Measurements from ENCODE around the gene TAS2R30. TPM values are rescaled to one million over a fixed set of nuclear protein-coding genes. Genes with fewer than 3 reads are reported as not detected.

Gene TAS2R30
- 0.51 TPM for polyA plus RNA-seq (2012; ENCODE audit: missing spikeins)

GRCh38 chr12:11134305-11134704 is at the start of gene TAS2R30:
Gene TAS2R30 (minus strand): TSS chr12:11134644. CDS start chr12:11134244, 400 bp downstream.
- FAIRE-seq, result no peak
- TF ChIP-seq POLR2AphosphoS5 (IDR thresholded peaks at IDR 0.05; ENCODE audit: low read depth, low read length), result no peak
- TF ChIP-seq POLR2A (IDR thresholded peaks at IDR 0.05; ENCODE audit: low read depth, low read length), result no peak
- no peak for DNase-seq (ENCODE audit: insufficient read length)

GRCh38 chr12:11183011-11183410 is 48.6 kb upstream of the TAS2R30 start:
- no peak for DNase-seq (ENCODE audit: insufficient read length)

GRCh38 chr12:11182529-11182928 is 48.1 kb upstream of the TAS2R30 start:
- FAIRE-seq, result no peak
- no peak for DNase-seq (ENCODE audit: insufficient read length)
- TF ChIP-seq POLR2A (IDR thresholded peaks at IDR 0.05; ENCODE audit: low read depth, low read length) (no peak), TAF1 (IDR thresholded peaks at IDR 0.05; ENCODE audit: borderline replicate concordance, low read depth, low read length) (no peak), POLR2AphosphoS5 (IDR thresholded peaks at IDR 0.05; ENCODE audit: low read depth, low read length) (no peak)

More at GRCh38 chr12:11183011-11183410, 48.6 kb upstream of the TAS2R30 start:
- TF ChIP-seq POLR2A (IDR thresholded peaks at IDR 0.05; ENCODE audit: low read depth, low read length) (no peak), TAF1 (IDR thresholded peaks at IDR 0.05; ENCODE audit: borderline replicate concordance, low read depth, low read length) (no peak), POLR2AphosphoS5 (IDR thresholded peaks at IDR 0.05; ENCODE audit: low read depth, low read length) (no peak)
- no peak for FAIRE-seq

- no peak for TF ChIP-seq POLR2AphosphoS5 (IDR thresholded peaks at IDR 0.05; ENCODE audit: low read depth, low read length)
- no peak for TF ChIP-seq TAF1 (IDR thresholded peaks at IDR 0.05; ENCODE audit: borderline replicate concordance, low read depth, low read length)
- TF ChIP-seq POLR2A (IDR thresholded peaks at IDR 0.05; ENCODE audit: low read depth, low read length), result no peak
- FAIRE-seq, result no peak
Measured at GRCh38 chr12:11178250-11178649, 43.8 kb upstream of the TAS2R30 start.

GRCh38 chr12:11174022-11174421 is 39.6 kb upstream of the TAS2R30 start:
- TF ChIP-seq TAF1 (IDR thresholded peaks at IDR 0.05; ENCODE audit: borderline replicate concordance, low read depth, low read length) (no peak), POLR2AphosphoS5 (IDR thresholded peaks at IDR 0.05; ENCODE audit: low read depth, low read length) (no peak), POLR2A (IDR thresholded peaks at IDR 0.05; ENCODE audit: low read depth, low read length) (no peak)
- DNase-seq (ENCODE audit: insufficient read length) (no peak), FAIRE-seq (no peak)

More at GRCh38 chr12:11178250-11178649, 43.8 kb upstream of the TAS2R30 start:
- no peak for DNase-seq (ENCODE audit: insufficient read length)

GRCh38 chr12:11171969-11172675 is 37.7 kb upstream of the TAS2R30 start:
- TF ChIP-seq TAF1 (IDR thresholded peaks at IDR 0.05; ENCODE audit: borderline replicate concordance, low read depth, low read length) (no peak), POLR2A (IDR thresholded peaks at IDR 0.05; ENCODE audit: low read depth, low read length) (no peak), POLR2AphosphoS5 (IDR thresholded peaks at IDR 0.05; ENCODE audit: low read depth, low read length) (no peak)
- peak; percentile 67 for FAIRE-seq
- DNase-seq (ENCODE audit: insufficient read length), result no peak

- peak; percentile 94 for TF ChIP-seq POLR2AphosphoS5 (IDR thresholded peaks at IDR 0.05; ENCODE audit: low read depth, low read length)
- TF ChIP-seq TAF1 (IDR thresholded peaks at IDR 0.05; ENCODE audit: borderline replicate concordance, low read depth, low read length), result peak; percentile 68
- peak; percentile 89 for TF ChIP-seq POLR2A (IDR thresholded peaks at IDR 0.05; ENCODE audit: low read depth, low read length)
- FAIRE-seq (peak; percentile 97), DNase-seq (ENCODE audit: insufficient read length) (peak; percentile 57)
Measured at GRCh38 chr12:11171145-11171968, 36.9 kb upstream of the TAS2R30 start, which contains the start of gene SMIM10L1. Gene SMIM10L1 (plus strand): TSS chr12:11171194. CDS start chr12:11171357, 163 bp downstream.

GRCh38 chr12:11170810-11171144 is 36.3 kb upstream of the TAS2R30 start:
- no peak for DNase-seq (ENCODE audit: insufficient read length)
- FAIRE-seq, result no peak
- TF ChIP-seq TAF1 (IDR thresholded peaks at IDR 0.05; ENCODE audit: borderline replicate concordance, low read depth, low read length), result no peak
- no peak for TF ChIP-seq POLR2A (IDR thresholded peaks at IDR 0.05; ENCODE audit: low read depth, low read length)

GRCh38 chr12:11166300-11166699 is 31.9 kb upstream of the TAS2R30 start:
- DNase-seq (ENCODE audit: insufficient read length) (no peak), FAIRE-seq (peak; percentile 14)
- TF ChIP-seq POLR2AphosphoS5 (IDR thresholded peaks at IDR 0.05; ENCODE audit: low read depth, low read length) (no peak), POLR2A (IDR thresholded peaks at IDR 0.05; ENCODE audit: low read depth, low read length) (no peak), TAF1 (IDR thresholded peaks at IDR 0.05; ENCODE audit: borderline replicate concordance, low read depth, low read length) (no peak)

- DNase-seq (ENCODE audit: insufficient read length) (no peak), FAIRE-seq (no peak)
Measured at GRCh38 chr12:11164384-11164783, 29.9 kb upstream of the TAS2R30 start.

GRCh38 chr12:11162502-11162901 is 28.1 kb upstream of the TAS2R30 start:
- TF ChIP-seq TAF1 (IDR thresholded peaks at IDR 0.05; ENCODE audit: borderline replicate concordance, low read depth, low read length) (no peak), POLR2A (IDR thresholded peaks at IDR 0.05; ENCODE audit: low read depth, low read length) (no peak), POLR2AphosphoS5 (IDR thresholded peaks at IDR 0.05; ENCODE audit: low read depth, low read length) (no peak)
- FAIRE-seq (no peak), DNase-seq (ENCODE audit: insufficient read length) (no peak)

More at GRCh38 chr12:11164384-11164783, 29.9 kb upstream of the TAS2R30 start:
- no peak for TF ChIP-seq POLR2AphosphoS5 (IDR thresholded peaks at IDR 0.05; ENCODE audit: low read depth, low read length)
- no peak for TF ChIP-seq TAF1 (IDR thresholded peaks at IDR 0.05; ENCODE audit: borderline replicate concordance, low read depth, low read length)
- TF ChIP-seq POLR2A (IDR thresholded peaks at IDR 0.05; ENCODE audit: low read depth, low read length), result no peak

All from GM12892 (cell line).